B cell (primary cell): Measurements from ENCODE around the gene NCAPH2.

Source experiments
- EZH2 ChIP-seq: IDR thresholded peaks from 2 replicates; pipeline ENCODE4 v1.6.1; 2012; ENCODE audit warnings: borderline replicate concordance, low read depth, mild to moderate bottlenecking, moderate library complexity, low read length; ENCODE audit not compliant: insufficient read depth, poor library complexity, severe bottlenecking
- TF ChIP-seq, protein P1 (sequence below): fragments of 200-600 bp; IDR thresholded peaks from one replicate; pipeline ENCODE4 v1.8.0; 2022; ENCODE audit warnings: antibody characterized with exemption, mild to moderate bottlenecking

DNA sequence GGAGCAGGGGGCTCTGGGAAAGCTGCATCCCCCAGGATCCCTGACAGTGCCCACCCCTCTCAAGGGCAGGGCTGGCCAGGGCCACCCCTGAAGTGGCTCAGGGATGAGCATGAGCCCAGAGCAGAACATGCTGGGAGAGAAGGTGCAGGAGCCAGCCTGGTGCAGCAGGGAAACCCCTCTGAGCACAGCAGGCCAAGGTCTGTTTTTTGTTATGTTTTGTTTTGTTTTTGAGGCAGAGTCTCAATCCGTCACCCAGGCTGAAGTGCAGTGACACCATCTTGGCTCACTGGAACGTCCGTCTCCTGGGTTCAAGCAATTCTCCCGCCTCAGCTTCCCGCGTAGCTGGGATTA lies 32.4 kb upstream of the NCAPH2 start:
- TF ChIP-seq, protein P1, sequence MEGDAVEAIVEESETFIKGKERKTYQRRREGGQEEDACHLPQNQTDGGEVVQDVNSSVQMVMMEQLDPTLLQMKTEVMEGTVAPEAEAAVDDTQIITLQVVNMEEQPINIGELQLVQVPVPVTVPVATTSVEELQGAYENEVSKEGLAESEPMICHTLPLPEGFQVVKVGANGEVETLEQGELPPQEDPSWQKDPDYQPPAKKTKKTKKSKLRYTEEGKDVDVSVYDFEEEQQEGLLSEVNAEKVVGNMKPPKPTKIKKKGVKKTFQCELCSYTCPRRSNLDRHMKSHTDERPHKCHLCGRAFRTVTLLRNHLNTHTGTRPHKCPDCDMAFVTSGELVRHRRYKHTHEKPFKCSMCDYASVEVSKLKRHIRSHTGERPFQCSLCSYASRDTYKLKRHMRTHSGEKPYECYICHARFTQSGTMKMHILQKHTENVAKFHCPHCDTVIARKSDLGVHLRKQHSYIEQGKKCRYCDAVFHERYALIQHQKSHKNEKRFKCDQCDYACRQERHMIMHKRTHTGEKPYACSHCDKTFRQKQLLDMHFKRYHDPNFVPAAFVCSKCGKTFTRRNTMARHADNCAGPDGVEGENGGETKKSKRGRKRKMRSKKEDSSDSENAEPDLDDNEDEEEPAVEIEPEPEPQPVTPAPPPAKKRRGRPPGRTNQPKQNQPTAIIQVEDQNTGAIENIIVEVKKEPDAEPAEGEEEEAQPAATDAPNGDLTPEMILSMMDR: no peak
- TF ChIP-seq EZH2: no peak
